GM23248 (cell line): Measurements from ENCODE around the gene VLDLR.

Experiments
- EZH2 ChIP-seq: fragments of 200-600 bp; sonication (generic); IDR thresholded peaks from 2 replicates; pipeline ENCODE4 v1.6.1; 2018; ENCODE audit warnings: antibody characterized with exemption, mild to moderate bottlenecking; ENCODE audit not compliant: insufficient read depth, poor library complexity, severe bottlenecking
- EZH2phosphoT487 ChIP-seq: fragments of 200-600 bp; sonication (generic); IDR thresholded peaks from 2 replicates; pipeline ENCODE4 v1.6.1; 2018; ENCODE audit warnings: antibody characterized with exemption, moderate library complexity, mild to moderate bottlenecking, low read depth; ENCODE audit not compliant: insufficient read depth

DNA sequence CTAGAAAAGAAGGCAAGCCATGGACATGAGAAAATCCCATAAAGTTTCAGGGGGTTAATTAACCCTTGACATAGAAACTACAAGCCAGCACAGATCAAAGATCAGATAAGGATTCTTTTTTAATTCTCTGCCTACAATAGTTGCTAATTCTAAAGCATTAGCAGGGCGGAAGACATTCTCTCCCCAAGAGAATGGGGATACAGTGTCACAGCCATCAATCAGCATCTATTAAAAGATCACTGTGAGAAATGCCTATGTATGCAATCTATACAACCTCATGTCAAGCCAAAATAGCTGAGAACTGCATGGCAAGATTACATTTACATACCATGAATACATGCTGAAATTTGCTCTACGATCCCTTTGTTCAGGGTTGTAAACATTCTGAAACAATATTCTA, 14.3 kb downstream of the VLDLR start:
- no peak for TF ChIP-seq EZH2
- no peak for TF ChIP-seq EZH2phosphoT487
